Stimulated activated CD8-positive, alpha-beta memory T cell treated with anti-CD3 and anti-CD28 coated beads, Interleukin-4, amount 100 ng/mL, for 1 hour (primary cell): ENCODE data around the gene ST8SIA4.
"Not testable (repeated sequence)": the region's sequence is repeated elsewhere in the genome, so short reads cannot be mapped to it uniquely, and the experiment has no call there.

Experiments
- DNase-seq, 2 donors: peaks; one replicate each; pipeline ENCODE4 v3.0.0-alpha.2; 2020; ENCODE audit warnings: low read depth in 2 of 2, low spot score in 1 of 2

The ST8SIA4 gene

GRCh38 chr5:100788417-100788816 is 114.7 kb downstream of the ST8SIA4 start:
- no peak for DNase-seq

DNA sequence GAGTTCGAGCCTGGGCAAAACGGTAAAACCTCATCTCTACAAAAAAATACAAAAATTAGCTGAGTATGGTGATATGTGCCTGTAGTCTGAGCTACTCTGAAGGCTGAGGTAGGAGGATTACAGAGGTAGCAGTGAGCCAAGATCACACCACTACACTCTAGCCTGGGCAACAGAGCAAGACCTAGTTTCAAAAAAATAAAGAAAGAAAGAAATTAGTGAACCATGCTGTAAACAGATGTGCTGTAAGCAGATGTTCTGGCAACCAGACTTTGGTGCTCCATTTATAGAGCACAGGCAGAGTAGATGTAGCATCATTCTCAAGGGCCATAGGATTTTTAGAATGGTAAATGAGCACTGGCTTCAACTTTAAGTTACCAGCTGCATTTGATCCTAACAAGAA is 115.4 kb downstream of the ST8SIA4 start:
- DNase-seq, result no peak

DNA sequence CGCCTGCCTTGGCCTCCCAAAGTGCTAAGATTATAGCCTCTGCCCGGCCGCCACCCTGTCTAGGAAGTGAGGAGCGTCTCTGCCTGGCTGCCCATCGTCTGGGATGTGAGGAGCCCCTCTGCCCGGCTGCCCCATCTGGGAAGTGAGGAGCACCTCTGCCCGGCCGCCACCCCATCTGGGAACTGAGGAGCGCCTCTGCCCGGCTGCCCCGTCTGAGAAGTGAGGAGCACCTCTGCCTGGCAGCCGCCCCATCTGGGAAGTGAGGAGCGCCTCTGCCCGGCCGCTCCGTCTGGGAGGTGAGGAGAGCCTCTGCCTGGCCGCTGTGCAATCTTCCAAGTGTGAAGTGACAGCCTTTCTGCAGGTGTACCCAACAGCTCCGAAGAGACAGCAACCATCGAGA is 117.5 kb downstream of the ST8SIA4 start:
- DNase-seq, result not testable (repeated sequence)

DNA sequence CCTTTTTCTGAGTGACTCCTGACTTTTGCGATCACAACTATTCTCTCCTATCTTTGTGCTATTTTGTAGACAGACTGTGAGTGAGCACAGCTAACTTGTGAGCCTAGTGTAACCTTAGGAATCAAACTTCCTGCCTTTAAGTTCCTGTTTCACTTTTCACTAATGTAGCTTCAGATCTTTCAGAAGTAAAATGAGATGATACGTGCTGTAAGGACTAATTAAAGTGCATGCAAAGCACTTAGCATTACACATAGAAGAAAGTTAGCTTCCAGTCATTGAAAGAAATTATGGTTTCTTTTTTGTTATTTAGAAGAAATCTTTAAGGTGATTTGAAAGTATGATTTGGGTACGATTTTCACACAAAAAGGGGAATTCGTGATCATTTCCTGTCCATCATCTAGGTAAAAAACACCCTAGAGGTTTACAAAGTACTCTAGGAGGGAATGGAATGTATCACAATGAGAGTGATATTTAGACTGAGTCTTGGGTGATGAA is 122.7 kb downstream of the ST8SIA4 start:
- no peak for DNase-seq

GRCh38 chr5:100779669-100780375 is 123.3 kb downstream of the ST8SIA4 start:
- no peak for DNase-seq

DNA sequence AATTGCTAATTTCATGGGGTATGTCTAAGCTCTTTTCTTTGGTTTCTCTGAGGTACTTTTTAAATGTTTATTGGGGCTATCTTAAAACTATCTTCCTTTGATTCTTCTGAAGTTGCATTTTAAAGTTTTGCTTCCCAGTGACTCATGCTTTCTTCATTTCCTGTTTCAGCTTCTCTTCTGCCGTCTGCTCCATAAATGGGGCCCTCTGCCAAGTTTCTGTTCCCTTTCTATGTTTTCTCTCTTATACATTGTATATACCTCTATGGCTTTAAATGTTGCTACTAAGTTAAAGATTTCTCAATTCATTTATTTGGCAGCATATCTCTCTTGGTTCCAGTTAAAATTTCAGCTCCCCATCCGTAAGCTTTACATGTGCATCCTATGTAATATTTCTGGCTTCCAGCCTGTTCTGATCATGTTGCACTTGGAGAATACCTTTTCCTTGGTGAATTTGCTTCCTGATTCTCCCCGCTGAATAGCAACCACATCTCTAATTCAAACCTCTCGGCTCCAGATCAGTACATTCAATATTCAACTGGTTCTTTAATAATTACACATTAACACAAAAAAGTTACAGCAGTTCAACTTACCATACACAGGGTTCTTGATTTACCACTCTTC is 125.3 kb downstream of the ST8SIA4 start:
- DNase-seq, result no peak

GRCh38 chr5:100775533-100775855 is 127.6 kb downstream of the ST8SIA4 start:
- DNase-seq, result no peak

- DNase-seq, result no peak
Measured at GRCh38 chr5:100772548-100772947, 130.5 kb downstream of the ST8SIA4 start.

DNA sequence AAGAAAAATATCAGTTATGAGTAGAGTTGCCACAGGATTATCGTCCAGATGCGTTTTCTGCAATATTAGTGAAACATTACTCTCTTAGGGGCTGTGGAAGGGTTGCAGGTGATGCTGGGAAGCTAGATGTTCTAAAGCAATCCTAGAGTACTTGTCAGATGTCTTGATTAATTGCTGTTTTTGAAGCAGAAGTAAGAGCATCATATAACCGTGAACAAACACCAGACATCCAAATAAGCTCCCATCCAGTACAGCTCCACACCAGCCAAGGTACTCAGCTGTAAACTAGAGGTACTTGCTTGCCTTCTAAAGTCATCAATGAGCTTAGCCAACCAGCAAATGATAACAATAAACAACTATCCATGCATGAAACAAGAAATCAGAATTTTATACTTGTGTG is 131.1 kb downstream of the ST8SIA4 start:
- DNase-seq, result no peak

- DNase-seq, result no peak
Measured at GRCh38 chr5:100771181-100771580, 131.9 kb downstream of the ST8SIA4 start.

DNA sequence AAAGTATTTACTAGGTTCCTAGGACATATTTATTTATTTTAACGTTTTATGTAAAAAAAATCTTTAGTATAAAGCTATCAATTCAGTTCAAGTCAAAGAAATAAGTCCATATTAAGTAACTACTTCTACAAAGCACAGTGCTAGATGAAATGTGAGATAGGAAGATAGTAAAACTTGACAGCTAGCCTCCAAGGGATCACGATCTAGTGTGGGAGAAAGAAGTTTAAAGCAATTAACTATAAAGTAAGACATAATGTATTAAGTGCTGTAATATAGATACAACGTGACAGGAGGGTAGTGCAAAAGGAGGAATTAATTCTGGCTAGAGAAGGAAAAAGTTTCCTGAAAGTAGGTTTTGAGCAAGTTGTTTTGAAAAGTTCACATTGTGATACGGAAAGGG is 134.9 kb downstream of the ST8SIA4 start:
- DNase-seq, result no peak

DNA sequence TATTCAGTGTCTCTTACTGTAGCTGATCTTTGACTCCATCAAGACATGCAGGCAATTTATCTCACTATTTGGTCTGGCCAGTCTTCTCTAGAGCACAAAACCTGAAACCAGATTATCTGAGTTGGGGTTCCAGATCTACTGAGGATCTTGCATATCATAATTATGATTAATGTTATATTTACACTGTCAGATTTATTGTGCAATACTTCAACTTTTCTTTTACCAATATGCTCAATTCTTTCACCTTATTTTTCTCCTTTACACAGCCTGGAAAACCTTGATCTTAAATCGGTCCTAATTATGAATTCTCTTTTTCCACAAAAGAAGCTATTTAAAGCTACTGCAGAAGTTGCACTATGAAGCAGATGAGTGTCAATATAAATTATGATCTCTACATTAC is 140.1 kb downstream of the ST8SIA4 start:
- no peak for DNase-seq

DNA sequence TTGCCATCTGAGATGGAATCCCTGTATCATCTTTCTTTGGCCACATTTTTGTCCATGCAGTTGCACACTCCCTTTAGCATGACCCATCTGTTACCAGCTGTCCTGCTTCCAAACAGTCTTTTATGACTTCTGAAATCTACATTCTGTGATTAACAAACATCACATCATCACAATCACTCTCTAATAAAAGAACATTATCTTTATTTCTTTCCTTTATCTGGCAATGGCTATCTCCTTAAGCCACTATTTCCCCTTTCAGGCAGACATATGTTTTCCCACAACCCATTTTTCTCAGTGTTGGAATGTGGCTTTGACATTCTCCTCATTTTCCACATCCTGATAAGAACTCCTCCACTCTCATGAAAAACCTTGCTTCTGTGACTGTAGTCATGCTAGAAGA is 141.0 kb downstream of the ST8SIA4 start:
- no peak for DNase-seq

DNA sequence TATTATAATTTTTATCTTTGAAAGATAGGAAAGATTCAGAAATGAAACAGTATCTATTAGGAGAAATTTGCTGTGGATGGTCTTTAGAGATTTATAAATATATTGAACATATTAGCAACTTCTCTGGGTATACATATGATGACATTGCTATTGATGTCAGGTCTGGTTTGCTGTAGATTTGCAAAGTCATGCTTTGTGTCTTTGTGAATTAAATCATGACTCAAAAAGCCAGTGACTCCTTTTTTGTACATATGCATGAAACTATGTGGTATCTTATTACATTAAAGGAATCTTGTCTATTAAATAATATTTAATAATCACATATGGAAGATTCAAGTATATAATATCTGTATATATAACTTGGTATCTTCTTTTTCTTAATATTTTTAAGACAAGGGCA is 141.9 kb downstream of the ST8SIA4 start:
- no peak for DNase-seq

- DNase-seq, result no peak
Measured at GRCh38 chr5:100760688-100761087, 142.4 kb downstream of the ST8SIA4 start.

GRCh38 chr5:100758780-100759179 is 144.3 kb downstream of the ST8SIA4 start:
- no peak for DNase-seq

GRCh38 chr5:100758306-100758705 is 144.8 kb downstream of the ST8SIA4 start:
- DNase-seq, result no peak

- DNase-seq, result no peak
Measured at GRCh38 chr5:100757618-100758017, 145.5 kb downstream of the ST8SIA4 start.
